Endothelial cell of umbilical vein (primary cell): Measurements from ENCODE around the gene SMCHD1.

ENCODE experiments used
- CTCF ChIP-seq, 2 donors: IDR thresholded peaks; 1 replicate in 1 of 2; 2 replicates in 1 of 2; pipeline ENCODE4 v1.5.1; 2011; ENCODE audit warnings: low read length in 2 of 2, mild to moderate bottlenecking in 2 of 2, moderate library complexity in 2 of 2, control low read depth in 1 of 2, inconsistent platforms in 1 of 2, low read depth in 1 of 2; ENCODE audit not compliant: insufficient read depth in 1 of 2; ENCODE audit errors: extremely low read depth in 1 of 2
- EZH2 ChIP-seq: IDR thresholded peaks from 2 replicates; pipeline ENCODE4 v1.6.1; 2012; ENCODE audit warnings: borderline replicate concordance, low read depth, mild to moderate bottlenecking, moderate library complexity, low read length, inconsistent platforms; ENCODE audit not compliant: severe bottlenecking
- MAX ChIP-seq: IDR thresholded peaks from 2 replicates; pipeline ENCODE4 v1.6.1; 2011; ENCODE audit not compliant: insufficient read depth, insufficient read length
- MYC ChIP-seq: IDR thresholded peaks from one replicate; pipeline ENCODE4 v1.6.1; 2011; ENCODE audit warnings: mild to moderate bottlenecking, low read depth, low read length
- POLR2A ChIP-seq: IDR thresholded peaks from 2 replicates; pipeline ENCODE4 v1.6.1; 2012; ENCODE audit warnings: low read depth, mild to moderate bottlenecking, control low read depth, low read length
- POLR2AphosphoS5 ChIP-seq: IDR thresholded peaks from 2 replicates; pipeline ENCODE4 v1.6.1; 2012; ENCODE audit warnings: low read depth, mild to moderate bottlenecking, control low read depth, low read length, moderate library complexity; ENCODE audit not compliant: insufficient read depth

GRCh38 chr18:2811416-2811815 lies 155.9 kb downstream of the SMCHD1 start:
- TF ChIP-seq MAX (no peak), POLR2A (no peak), POLR2AphosphoS5 (no peak), CTCF (IDR thresholded peaks at IDR 0.05; ENCODE audit: extremely low read depth in 1 of 2, insufficient read depth in 1 of 2, low read depth in 1 of 2, low read length in 2 of 2) (no peak), EZH2 (no peak), MYC (no peak)
